ENCODE results near the gene LTBP1. TPM values are rescaled to one million over a fixed set of nuclear protein-coding genes. Genes with fewer than 3 reads are reported as not detected.

Gene LTBP1
- total RNA-seq, 1 donor from 2014 or later: 29.7 TPM

- Mint-ChIP-seq H3K27me3 (ENCODE audit: low read depth, unreplicated experiment) (no peaks in the 10 kb centered on the region), H3K4me3 (ENCODE audit: unreplicated experiment) (no peak overlapping the region), H3K4me1 (ENCODE audit: low read depth, unreplicated experiment) (peaks cover 31% of the 10 kb centered on the region), H3K36me3 (ENCODE audit: low read depth, unreplicated experiment) (no peaks in the 10 kb centered on the region), H3K27ac (ENCODE audit: unreplicated experiment) (peak overlapping the region; percentile 1), H3K9me3 (ENCODE audit: unreplicated experiment) (no peaks in the 10 kb centered on the region)
- no peaks in the 10 kb centered on the region for H3K9me3 ChIP-seq (ENCODE audit: insufficient read depth, low read depth, low read length)
- H3K4me1 ChIP-seq (ENCODE audit: insufficient read depth, low read length): peaks cover 48% of the 10 kb centered on the region
- no peak for TF ChIP-seq EZH2 (IDR thresholded peaks at IDR 0.05; ENCODE audit: insufficient read depth, low read length)
- no peak for TF ChIP-seq CTCF (IDR thresholded peaks at IDR 0.05; ENCODE audit: insufficient read depth, low read depth, low read length)
- peaks cover 4% of the 10 kb centered on the region for H3K79me2 ChIP-seq (ENCODE audit: insufficient read depth, low read length)
- DNase-seq (ENCODE audit: low read depth) (no peak), FAIRE-seq (no peak)
- H3K4me2 ChIP-seq (ENCODE audit: low read length): peak overlapping the region; percentile 46
- H3K36me3 ChIP-seq (ENCODE audit: insufficient read depth, low read length): peaks cover 13% of the 10 kb centered on the region
- H3K9ac ChIP-seq (ENCODE audit: low read length): no peak overlapping the region
- no peaks in the 10 kb centered on the region for H4K20me1 ChIP-seq (ENCODE audit: insufficient read depth, low read length)
- no peak overlapping the region for H2AFZ ChIP-seq (ENCODE audit: low read depth, low read length)
- H3K27ac ChIP-seq (ENCODE audit: low read depth, low read length): peak overlapping the region; percentile 66
- no peaks in the 10 kb centered on the region for H3K27me3 ChIP-seq (ENCODE audit: insufficient read depth, low read length)
- no peak overlapping the region for H3K4me3 ChIP-seq (ENCODE audit: insufficient read depth, low read depth, low read length)
Observed at GRCh38 chr2:33219114-33219513, 272.4 kb downstream of the LTBP1 start.

- no peak for TF ChIP-seq CTCF (IDR thresholded peaks at IDR 0.05; ENCODE audit: insufficient read depth, low read depth, low read length)
- no peak for TF ChIP-seq EZH2 (IDR thresholded peaks at IDR 0.05; ENCODE audit: insufficient read depth, low read length)
- Mint-ChIP-seq H3K9me3 (ENCODE audit: unreplicated experiment) (no peaks in the 10 kb centered on the region), H3K36me3 (ENCODE audit: low read depth, unreplicated experiment) (no peaks in the 10 kb centered on the region), H3K27ac (ENCODE audit: unreplicated experiment) (peak overlapping the region; percentile 85), H3K4me1 (ENCODE audit: low read depth, unreplicated experiment) (peaks cover 25% of the 10 kb centered on the region), H3K4me3 (ENCODE audit: unreplicated experiment) (no peak overlapping the region), H3K27me3 (ENCODE audit: low read depth, unreplicated experiment) (no peaks in the 10 kb centered on the region)
- H3K4me1 ChIP-seq (ENCODE audit: insufficient read depth, low read length): peaks cover 41% of the 10 kb centered on the region
- peak overlapping the region; percentile 46 for H3K4me2 ChIP-seq (ENCODE audit: low read length)
- no peak overlapping the region for H2AFZ ChIP-seq (ENCODE audit: low read depth, low read length)
- H4K20me1 ChIP-seq (ENCODE audit: insufficient read depth, low read length): no peaks in the 10 kb centered on the region
- DNase-seq (ENCODE audit: low read depth) (no peak), FAIRE-seq (peak; percentile 77)
- no peaks in the 10 kb centered on the region for H3K9me3 ChIP-seq (ENCODE audit: insufficient read depth, low read depth, low read length)
- H3K27ac ChIP-seq (ENCODE audit: low read depth, low read length): peak overlapping the region; percentile 66
- H3K4me3 ChIP-seq (ENCODE audit: insufficient read depth, low read depth, low read length): no peak overlapping the region
- H3K79me2 ChIP-seq (ENCODE audit: insufficient read depth, low read length): peaks cover 4% of the 10 kb centered on the region
- H3K36me3 ChIP-seq (ENCODE audit: insufficient read depth, low read length): peaks cover 13% of the 10 kb centered on the region
- H3K27me3 ChIP-seq (ENCODE audit: insufficient read depth, low read length): no peaks in the 10 kb centered on the region
- H3K9ac ChIP-seq (ENCODE audit: low read length): peak overlapping the region; percentile 38
Observed at GRCh38 chr2:33219850-33220275, 273.1 kb downstream of the LTBP1 start.

- Mint-ChIP-seq H3K9me3 (ENCODE audit: unreplicated experiment) (peaks cover 4% of the 10 kb centered on the region), H3K36me3 (ENCODE audit: low read depth, unreplicated experiment) (no peaks in the 10 kb centered on the region), H3K4me3 (ENCODE audit: unreplicated experiment) (no peak overlapping the region), H3K27ac (ENCODE audit: unreplicated experiment) (peak overlapping the region; percentile 85), H3K27me3 (ENCODE audit: low read depth, unreplicated experiment) (no peaks in the 10 kb centered on the region), H3K4me1 (ENCODE audit: low read depth, unreplicated experiment) (peaks cover 23% of the 10 kb centered on the region)
- no peak overlapping the region for H3K4me3 ChIP-seq (ENCODE audit: insufficient read depth, low read depth, low read length)
- no peak for DNase-seq (ENCODE audit: low read depth)
- H4K20me1 ChIP-seq (ENCODE audit: insufficient read depth, low read length): no peaks in the 10 kb centered on the region
- no peaks in the 10 kb centered on the region for H3K27me3 ChIP-seq (ENCODE audit: insufficient read depth, low read length)
- FAIRE-seq: no peak
- TF ChIP-seq CTCF (IDR thresholded peaks at IDR 0.05; ENCODE audit: insufficient read depth, low read depth, low read length): no peak
- no peak for TF ChIP-seq EZH2 (IDR thresholded peaks at IDR 0.05; ENCODE audit: insufficient read depth, low read length)
- H3K4me1 ChIP-seq (ENCODE audit: insufficient read depth, low read length): peaks cover 36% of the 10 kb centered on the region
- peaks cover 16% of the 10 kb centered on the region for H3K36me3 ChIP-seq (ENCODE audit: insufficient read depth, low read length)
- peak overlapping the region; percentile 66 for H3K27ac ChIP-seq (ENCODE audit: low read depth, low read length)
- H3K4me2 ChIP-seq (ENCODE audit: low read length): peak overlapping the region; percentile 46
- H3K9ac ChIP-seq (ENCODE audit: low read length): peak overlapping the region; percentile 38
- no peak overlapping the region for H2AFZ ChIP-seq (ENCODE audit: low read depth, low read length)
- peaks cover 4% of the 10 kb centered on the region for H3K79me2 ChIP-seq (ENCODE audit: insufficient read depth, low read length)
- no peaks in the 10 kb centered on the region for H3K9me3 ChIP-seq (ENCODE audit: insufficient read depth, low read depth, low read length)
Observed at GRCh38 chr2:33220533-33220932, 273.8 kb downstream of the LTBP1 start.

Data from astrocyte (in vitro differentiated cells and primary cell).